H1 (cell line): Measurements from ENCODE around the gene ADNP. TPM values are rescaled to one million over a fixed set of nuclear protein-coding genes. Genes with fewer than 3 reads are reported as not detected.

Experiments
- CTCF ChIA-PET: fragments of 300-600 bp; sonication (Branson Sonifier 250); formaldehyde crosslinking; loops from one replicate; lab custom pipeline; 2021; ENCODE audit not compliant: partially characterized antibody; lab: Charles Lee
- POLR2A ChIA-PET: fragments of 300-600 bp; sonication (Branson Sonifier 250); formaldehyde crosslinking; loops from one replicate; lab custom pipeline; 2021; ENCODE audit warnings: inconsistent platforms; ENCODE audit not compliant: partially characterized antibody; lab: Charles Lee
- DNase-seq, 2 experiments: peaks; one replicate each; pipeline versions ENCODE4 v3.0.0 to v3.0.0-alpha.2; 2010 to 2022; ENCODE audit warnings: low spot score in 2 of 2, low read depth in 1 of 2, mixed read lengths in 1 of 2
- FAIRE-seq: peaks from 2 replicates; lab custom pipeline; 2011; peaks lifted over from hg19 to GRCh38; lab: Jason Lieb, UNC
- H2AFZ ChIP-seq: 2 replicates; pipeline ENCODE4 v1.8.1; 2012; ENCODE audit warnings: low read length, inconsistent platforms
- H2AK5ac ChIP-seq: 2 replicates; pipeline ENCODE4 v1.6.1; 2013; ENCODE audit warnings: low read depth, low read length
- H2BK120ac ChIP-seq: replicated peaks from 2 replicates; pipeline ENCODE3; 2013; ENCODE audit warnings: low read depth, low read length, inconsistent platforms
- H2BK12ac ChIP-seq: 2 replicates; pipeline ENCODE4 v1.6.1; 2013; ENCODE audit warnings: low read depth, low read length
- H2BK15ac ChIP-seq: 2 replicates; pipeline ENCODE4 v1.6.1; 2013; ENCODE audit warnings: low read length
- H2BK20ac ChIP-seq: 2 replicates; pipeline ENCODE4 v1.6.1; 2013; ENCODE audit warnings: low read length
- H2BK5ac ChIP-seq: 2 replicates; pipeline ENCODE4 v1.6.1; 2013; ENCODE audit warnings: low read depth, low read length
- H3K14ac ChIP-seq: 2 replicates; pipeline ENCODE4 v1.6.1; 2013; ENCODE audit warnings: inconsistent platforms; ENCODE audit not compliant: insufficient read length
- H3K18ac ChIP-seq: 2 replicates; pipeline ENCODE4 v1.6.1; 2013; ENCODE audit warnings: low read length; ENCODE audit errors: extremely low read depth
- H3K23ac ChIP-seq: 2 replicates; pipeline ENCODE4 v1.6.1; 2013; ENCODE audit warnings: inconsistent platforms; ENCODE audit not compliant: insufficient read length
- H3K23me2 ChIP-seq: 2 replicates; pipeline ENCODE4 v1.6.1; 2013; ENCODE audit warnings: low read depth, low read length
- H3K27ac ChIP-seq: 2 replicates; pipeline ENCODE4 v1.6.1; 2011; ENCODE audit warnings: low read depth, low read length, inconsistent platforms
- H3K27me3 ChIP-seq, 4 experiments: replicated peaks in 1 of 4; 1 replicate in 1 of 4; 2 replicates in 3 of 4; pipeline versions ENCODE4 v1.6.1 to v1.8.1; 2011 to 2013; ENCODE audit warnings: low read length in 3 of 4, mild to moderate bottlenecking in 3 of 4, inconsistent platforms in 2 of 4, mixed read lengths in 2 of 4, moderate library complexity in 1 of 4; ENCODE audit not compliant: control insufficient read depth in 3 of 4, insufficient read depth in 3 of 4; ENCODE audit errors: extremely low read depth in 1 of 4
- H3K36me3 ChIP-seq, 4 experiments: 2 replicates each; pipeline versions ENCODE4 v1.6.1 to v1.8.1; 2011 to 2013; ENCODE audit warnings: mild to moderate bottlenecking in 4 of 4, low read length in 3 of 4, moderate library complexity in 2 of 4, control low read depth in 1 of 4, inconsistent platforms in 1 of 4; ENCODE audit not compliant: insufficient read depth in 4 of 4, control insufficient read depth in 2 of 4
- H3K4ac ChIP-seq: replicated peaks from 2 replicates; pipeline ENCODE3; 2013; ENCODE audit warnings: low read length, low read depth, mixed read lengths, inconsistent platforms; ENCODE audit not compliant: insufficient read length
- H3K4me1 ChIP-seq, 4 experiments: replicated peaks in 1 of 4; 1 replicate in 1 of 4; 2 replicates in 3 of 4; pipeline versions ENCODE4 v1.6.1 to v1.8.1; 2011 to 2013; ENCODE audit warnings: low read length in 3 of 4, inconsistent platforms in 2 of 4, mixed read lengths in 1 of 4; ENCODE audit not compliant: insufficient read depth in 4 of 4, control insufficient read depth in 3 of 4
- H3K4me2 ChIP-seq, 2 experiments: 2 replicates each; pipeline versions ENCODE4 v1.6.1 to v1.8.1; 2011 to 2013; ENCODE audit warnings: low read depth in 2 of 2, low read length in 2 of 2, control low read depth in 1 of 2, inconsistent platforms in 1 of 2, mild to moderate bottlenecking in 1 of 2; ENCODE audit not compliant: insufficient read depth in 1 of 2
- H3K4me3 ChIP-seq, 4 experiments: fragments of 200-600, 300-600 bp in 1 of 4; sonication (generic), shearing (Covaris generic), sonication (Bioruptor Twin) in 1 of 4; 2 replicates each; pipeline versions ENCODE4 v1.5.1 to v1.8.1; 2011 to 2016; ENCODE audit warnings: low read length in 4 of 4, low read depth in 3 of 4, control low read depth in 2 of 4, inconsistent platforms in 2 of 4, mild to moderate bottlenecking in 2 of 4, mixed read lengths in 1 of 4, moderate library complexity in 1 of 4; ENCODE audit not compliant: insufficient read depth in 2 of 4; ENCODE audit errors: extremely low read depth in 1 of 4
- H3K56ac ChIP-seq: replicated peaks from 2 replicates; pipeline ENCODE3; 2013; ENCODE audit warnings: low read depth, mild to moderate bottlenecking, mixed read lengths, low read length, inconsistent platforms; ENCODE audit not compliant: insufficient read length
- H3K79me1 ChIP-seq: 2 replicates; pipeline ENCODE4 v1.6.1; 2013; ENCODE audit warnings: low read depth, low read length, control low read depth
- H3K79me2 ChIP-seq, 2 experiments: 2 replicates each; pipeline versions ENCODE4 v1.6.1 to v1.8.1; 2012 to 2013; ENCODE audit warnings: low read length in 2 of 2, mild to moderate bottlenecking in 2 of 2, inconsistent platforms in 1 of 2; ENCODE audit not compliant: insufficient read depth in 2 of 2, control insufficient read depth in 1 of 2
- H3K9ac ChIP-seq, 4 experiments: replicated peaks in 1 of 4; 1 replicate in 1 of 4; 2 replicates in 3 of 4; pipeline versions ENCODE4 v1.6.1 to v1.8.1; 2011 to 2013; ENCODE audit warnings: low read depth in 3 of 4, low read length in 3 of 4, control low read depth in 2 of 4, mild to moderate bottlenecking in 2 of 4, moderate library complexity in 2 of 4, inconsistent platforms in 1 of 4; ENCODE audit errors: extremely low read depth in 1 of 4
- H3K9me3 ChIP-seq, 2 experiments: 2 replicates each; pipeline versions ENCODE4 v1.6.1 to v1.8.1; 2012 to 2013; ENCODE audit warnings: mild to moderate bottlenecking in 2 of 2, moderate library complexity in 2 of 2, control low read depth in 1 of 2, inconsistent platforms in 1 of 2, low read depth in 1 of 2, low read length in 1 of 2, mixed read lengths in 1 of 2; ENCODE audit not compliant: insufficient read depth in 2 of 2
- H4K20me1 ChIP-seq, 2 experiments: replicated peaks in 1 of 2; 2 replicates each; pipeline versions ENCODE3 to v1.8.1; 2011 to 2013; ENCODE audit warnings: inconsistent platforms in 2 of 2, low read length in 2 of 2, mild to moderate bottlenecking in 1 of 2; ENCODE audit not compliant: insufficient read depth in 2 of 2, control insufficient read depth in 1 of 2
- H4K5ac ChIP-seq: 2 replicates; pipeline ENCODE4 v1.6.1; 2013; ENCODE audit warnings: low read length, low read depth, mixed read lengths, inconsistent platforms; ENCODE audit not compliant: insufficient read length
- H4K8ac ChIP-seq: 2 replicates; pipeline ENCODE4 v1.8.0; 2013; ENCODE audit warnings: mild to moderate bottlenecking, moderate library complexity, low read length, inconsistent platforms; ENCODE audit not compliant: insufficient read depth; ENCODE audit errors: extremely low read depth
- H4K91ac ChIP-seq: replicated peaks from 2 replicates; pipeline ENCODE3; 2013; ENCODE audit warnings: low read length, mixed read lengths, inconsistent platforms; ENCODE audit not compliant: insufficient read length
- BACH1 ChIP-seq: IDR thresholded peaks from 2 replicates; pipeline ENCODE4 v1.6.1; 2012; ENCODE audit warnings: low read length, improper control_type of control experiment
- BCL11A ChIP-seq, 2 experiments: IDR thresholded peaks; one replicate each; pipeline ENCODE4 v1.6.1; 2011; ENCODE audit warnings: low read depth in 2 of 2, low read length in 2 of 2, mild to moderate bottlenecking in 2 of 2
- BRCA1 ChIP-seq: IDR thresholded peaks from 2 replicates; pipeline ENCODE4 v1.6.1; 2012; ENCODE audit warnings: low read depth, low read length, improper control_type of control experiment
- EZH2 ChIP-seq: fragments of 200-600 bp; sonication (generic); IDR thresholded peaks from 2 replicates; pipeline ENCODE4 v1.7.1; 2012; ENCODE audit warnings: low read depth, mild to moderate bottlenecking, moderate library complexity, low read length, inconsistent platforms; ENCODE audit not compliant: severe bottlenecking
- HDAC2 ChIP-seq, 2 experiments: fragments of 300-600 bp in 1 of 2; sonication (generic) in 1 of 2; IDR thresholded peaks; 2 replicates each; pipeline ENCODE4 v1.6.1; 2011 to 2012; ENCODE audit warnings: low read depth in 2 of 2, low read length in 2 of 2, mild to moderate bottlenecking in 2 of 2, moderate library complexity in 2 of 2, borderline replicate concordance in 1 of 2, inconsistent platforms in 1 of 2
- JUND ChIP-seq: IDR thresholded peaks from 2 replicates; pipeline ENCODE4 v1.6.1; 2011; ENCODE audit warnings: mild to moderate bottlenecking, improper control_type of control experiment, low read length
- NRF1 ChIP-seq: IDR thresholded peaks from 2 replicates; pipeline ENCODE4 v1.6.1; 2011; ENCODE audit warnings: mild to moderate bottlenecking, low read depth, low read length, improper control_type of control experiment
- RXRA ChIP-seq: IDR thresholded peaks from 2 replicates; pipeline ENCODE4 v1.6.1; 2011; ENCODE audit warnings: low read depth, mild to moderate bottlenecking, low read length, moderate library complexity; ENCODE audit not compliant: insufficient read depth
- SIN3A ChIP-seq, 2 experiments: IDR thresholded peaks in 1 of 2; conservative IDR thresholded peaks in 1 of 2; 2 replicates each; pipeline ENCODE4 v1.6.1; 2011 to 2012; ENCODE audit warnings: low read length in 2 of 2, improper control_type of control experiment in 1 of 2, low read depth in 1 of 2, mild to moderate bottlenecking in 1 of 2
- SRF ChIP-seq: IDR thresholded peaks from 2 replicates; pipeline ENCODE4 v1.6.1; 2011; ENCODE audit warnings: mild to moderate bottlenecking, low read depth, low read length, moderate library complexity
- SUZ12 ChIP-seq: fragments of 200-600 bp; sonication (generic); IDR thresholded peaks from 2 replicates; pipeline ENCODE4 v1.6.1; 2012; ENCODE audit warnings: mild to moderate bottlenecking, inconsistent platforms, low read length, moderate library complexity, mixed read lengths
- WGBS, 2 experiments: shearing (Covaris generic) in 1 of 2; methylation state at CpG; one replicate each; pipeline versions ENCODE4 v1.1.6 to v1.1.7; 2013 to 2015; ENCODE audit warnings: low lambda C conversion rate in 2 of 2, mixed read lengths in 2 of 2, inconsistent platforms in 1 of 2, low coverage in 1 of 2, missing lambda C conversion rate in 1 of 2; ENCODE audit not compliant: insufficient replicate concordance in 2 of 2, insufficient coverage in 1 of 2, insufficient read length in 1 of 2; ENCODE audit errors: extremely low coverage in 1 of 2, missing lambda C conversion rate in 1 of 2; 5-methylcytosine and 5-hydroxymethylcytosine counted together
- polyA plus RNA-seq, 7 experiments: library from polyadenylated mRNA; depleted of rRNA in 3 of 7; stranded (reverse) in 5 of 7; unstranded in 2 of 7; fragments of >200 nt in 5 of 7; fragments of 200-250 nt in 2 of 7; gene quantifications; 1 replicate in 5 of 7; 2 replicates in 1 of 7; 4 replicates in 1 of 7; pipeline versions ENCODE4 v1.2.1 to v1.2.3, GENCODE V29; 2011 to 2013; ENCODE audit warnings: missing spikeins in 2 of 7, mixed read lengths in 2 of 7
- total RNA-seq: library from RNA; stranded (reverse); fragmentation: NEBNext Ultra II Directional; extraction: Animal tissue kit (Norgen Biotek cat#: 25700); gene quantifications from 2 replicates; pipeline ENCODE4 v1.2.1, GENCODE V29; 2021
- TF ChIP-seq, protein P1 (sequence below): IDR thresholded peaks from 2 replicates; pipeline ENCODE4 v1.6.1; 2012; ENCODE audit warnings: inconsistent platforms

Gene ADNP
- total and polyA plus RNA-seq, 2 of the 8 experiments (the other 6 are each of a cell fraction or from before 2014, with no cell fraction given) = 31.6 to 123 TPM

- Histone ChIP-seq H3K9me3 (no peaks in the 10 kb centered on the region), H2BK20ac (no peak overlapping the region), H3K36me3 (no peaks in the 10 kb centered on the region), H3K27ac (no peak overlapping the region), H2AFZ (no peak overlapping the region), H3K4ac (no peak overlapping the region), H3K56ac (no peak overlapping the region), H4K8ac (no peak overlapping the region), H3K79me2 (no peaks in the 10 kb centered on the region), H3K4me3 (no peak overlapping the region), H3K27me3 (no peaks in the 10 kb centered on the region; a peak in 1 of 7 replicates), H2BK12ac (no peak overlapping the region), H4K5ac (no peak overlapping the region), H3K18ac (no peak overlapping the region), H2BK15ac (no peak overlapping the region), H4K91ac (no peak overlapping the region), H3K79me1 (peaks cover 3% of the 10 kb centered on the region; the same call in 1 of the 2 replicates), H3K23ac (no peak overlapping the region), H2BK120ac (no peak overlapping the region), H3K23me2 (no peaks in the 10 kb centered on the region; the same call in 1 of the 2 replicates), H3K4me2 (no peak overlapping the region), H4K20me1 (peaks cover 0 to 2% of the 10 kb centered on the region in 2 experiments), H2AK5ac (no peak overlapping the region), H2BK5ac (no peak overlapping the region), H3K14ac (no peak overlapping the region), H3K4me1 (peaks cover 2 to 12% (median 7%) of the 10 kb centered on the region in 4 experiments), H3K9ac (no peak overlapping the region)
- POLR2A ChIA-PET = interaction anchor here (0.6 to 1.4 kb wide), 4 partner anchors 10 to 1075 kb away, joined by 3 read pairs; no protein-coding TSS in a partner anchor
- FAIRE-seq = no peak
- 86% methylated on average over 5 of the region's 5 CpGs; no CpG with 5 or more reads in 1 of the 2 experiments for whole genome bisulfite sequencing, 2 experiments
- CTCF ChIA-PET = interaction anchor here (1.0 to 2.5 kb wide), 7 partner anchors 8 to 62 kb away, joined by 3 to 7 read pairs (median 4); partner anchors contain the start of gene BCAS4
- DNase-seq = no peak
- TF ChIP-seq, protein P1, sequence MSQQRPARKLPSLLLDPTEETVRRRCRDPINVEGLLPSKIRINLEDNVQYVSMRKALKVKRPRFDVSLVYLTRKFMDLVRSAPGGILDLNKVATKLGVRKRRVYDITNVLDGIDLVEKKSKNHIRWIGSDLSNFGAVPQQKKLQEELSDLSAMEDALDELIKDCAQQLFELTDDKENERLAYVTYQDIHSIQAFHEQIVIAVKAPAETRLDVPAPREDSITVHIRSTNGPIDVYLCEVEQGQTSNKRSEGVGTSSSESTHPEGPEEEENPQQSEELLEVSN = no peak
- no peak for TF ChIP-seq BCL11A (IDR thresholded peaks at IDR 0.05; ENCODE audit: low read depth in 2 of 2, low read length in 2 of 2)
- no peak for TF ChIP-seq EZH2
- TF ChIP-seq BACH1 = no peak
- no peak for TF ChIP-seq JUND
- TF ChIP-seq HDAC2 (IDR thresholded peaks at IDR 0.05; ENCODE audit: borderline replicate concordance in 1 of 2, low read depth in 2 of 2, low read length in 2 of 2) = no peak
- no peak for TF ChIP-seq SIN3A (conservative IDR thresholded peaks at IDR 0.05 in 1 of 2, IDR thresholded peaks at IDR 0.05 in 1 of 2; ENCODE audit: low read depth in 1 of 2, low read length in 2 of 2)
- no peak for TF ChIP-seq SUZ12
- TF ChIP-seq SRF = no peak
- no peak for TF ChIP-seq NRF1
- TF ChIP-seq RXRA = no peak
- no peak for TF ChIP-seq BRCA1
These were observed 74.7 kb downstream of the ADNP start for GRCh38 chr20:50856475-50857041.
